ENCODE data around the gene RAD52. TPM values are rescaled to one million over a fixed set of nuclear protein-coding genes. Genes with fewer than 3 reads are reported as not detected.

The RAD52 gene
- total RNA-seq, 1 experiment from 2014 or later = 24.7 TPM

DNA sequence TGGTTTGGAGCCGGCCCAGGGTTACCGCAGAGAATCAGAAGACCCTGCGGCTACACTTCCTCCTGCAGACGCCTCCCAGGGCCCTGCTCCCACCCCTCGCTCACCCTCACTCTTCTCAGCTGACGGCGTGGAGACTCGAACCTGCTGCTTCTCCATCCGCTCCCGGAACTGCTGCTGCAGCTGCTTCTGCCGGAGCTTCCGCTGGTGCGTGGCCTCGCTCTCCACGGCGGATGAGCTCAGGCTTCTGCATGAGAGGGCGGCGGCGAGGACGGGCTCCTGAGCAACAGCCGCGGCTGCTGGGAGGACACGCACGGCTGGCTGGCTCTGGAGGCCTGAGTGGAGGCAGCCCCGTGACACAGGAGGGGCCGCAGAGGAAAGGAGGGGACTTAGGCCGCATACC, 33.3 kb downstream of the RAD52 start:
- ChIA-PET CTCF (no interaction called here), POLR2A (ENCODE audit: low non-redundant PET) (no interaction called here)
- Histone ChIP-seq H3K27ac (ENCODE audit: low read depth, low read length, poor library complexity, severe bottlenecking) (no peak overlapping the region), H3K36me3 (ENCODE audit: insufficient read depth, low read length, poor library complexity, severe bottlenecking) (peaks cover 68% of the 10 kb centered on the region), H3K4me3 (ENCODE audit: low read depth, low read length, poor library complexity, severe bottlenecking) (no peak overlapping the region), H3K9me3 (ENCODE audit: low read depth, low read length, poor library complexity, severe bottlenecking) (no peaks in the 10 kb centered on the region), H3K4me1 (ENCODE audit: insufficient read depth, low read length, poor library complexity, severe bottlenecking) (no peaks in the 10 kb centered on the region), H3K27me3 (replicated peaks; ENCODE audit: insufficient read depth, low read depth, low read length, poor library complexity) (no peaks in the 10 kb centered on the region)
- intact Hi-C loops (cut with micrococcal nuclease; ENCODE audit: unreplicated experiment) = no loop called here
- TF ChIP-seq, protein P1, sequence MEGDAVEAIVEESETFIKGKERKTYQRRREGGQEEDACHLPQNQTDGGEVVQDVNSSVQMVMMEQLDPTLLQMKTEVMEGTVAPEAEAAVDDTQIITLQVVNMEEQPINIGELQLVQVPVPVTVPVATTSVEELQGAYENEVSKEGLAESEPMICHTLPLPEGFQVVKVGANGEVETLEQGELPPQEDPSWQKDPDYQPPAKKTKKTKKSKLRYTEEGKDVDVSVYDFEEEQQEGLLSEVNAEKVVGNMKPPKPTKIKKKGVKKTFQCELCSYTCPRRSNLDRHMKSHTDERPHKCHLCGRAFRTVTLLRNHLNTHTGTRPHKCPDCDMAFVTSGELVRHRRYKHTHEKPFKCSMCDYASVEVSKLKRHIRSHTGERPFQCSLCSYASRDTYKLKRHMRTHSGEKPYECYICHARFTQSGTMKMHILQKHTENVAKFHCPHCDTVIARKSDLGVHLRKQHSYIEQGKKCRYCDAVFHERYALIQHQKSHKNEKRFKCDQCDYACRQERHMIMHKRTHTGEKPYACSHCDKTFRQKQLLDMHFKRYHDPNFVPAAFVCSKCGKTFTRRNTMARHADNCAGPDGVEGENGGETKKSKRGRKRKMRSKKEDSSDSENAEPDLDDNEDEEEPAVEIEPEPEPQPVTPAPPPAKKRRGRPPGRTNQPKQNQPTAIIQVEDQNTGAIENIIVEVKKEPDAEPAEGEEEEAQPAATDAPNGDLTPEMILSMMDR (conservative IDR thresholded peaks at IDR 0.05; ENCODE audit: low read depth, low read length) = no peak
- no peak for TF ChIP-seq EZH2 (IDR thresholded peaks at IDR 0.05; ENCODE audit: borderline replicate concordance, low read depth, low read length, poor library complexity, severe bottlenecking)
- BruUV-seq (replicated peaks) = no TSS peak
- DNase-seq (ENCODE audit: low spot score) = no peak

DNA sequence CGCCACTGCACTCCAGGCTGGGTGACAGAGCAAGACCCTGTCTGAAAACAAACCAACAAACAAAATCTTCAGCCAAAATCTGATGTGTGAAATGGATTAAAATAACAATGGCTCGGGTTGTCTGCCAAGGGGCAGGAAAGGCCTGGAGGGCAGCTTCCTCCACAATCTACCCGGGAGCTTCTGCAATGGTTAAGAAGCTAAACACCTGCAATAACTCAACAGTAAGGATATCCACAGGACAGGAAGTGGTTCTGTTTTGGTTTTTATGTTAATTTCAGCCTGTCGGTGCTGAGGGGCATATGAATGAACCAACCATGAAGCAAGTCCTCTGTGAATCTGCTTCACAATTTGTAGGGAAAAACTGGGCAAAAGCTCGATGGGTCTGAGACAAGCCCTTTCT, 34.4 kb downstream of the RAD52 start:
- no peak overlapping the region for H3K27ac ChIP-seq (ENCODE audit: low read depth, low read length, poor library complexity, severe bottlenecking)
- no peak for DNase-seq (ENCODE audit: low spot score)
- ChIA-PET CTCF (no interaction called here), POLR2A (ENCODE audit: low non-redundant PET) (no interaction called here)
- H3K9me3 ChIP-seq (ENCODE audit: low read depth, low read length, poor library complexity, severe bottlenecking) = no peaks in the 10 kb centered on the region
- no peaks in the 10 kb centered on the region for H3K27me3 ChIP-seq (replicated peaks; ENCODE audit: insufficient read depth, low read depth, low read length, poor library complexity)
- intact Hi-C loops (cut with micrococcal nuclease; ENCODE audit: unreplicated experiment) = no loop called here
- peaks cover 79% of the 10 kb centered on the region for H3K36me3 ChIP-seq (ENCODE audit: insufficient read depth, low read length, poor library complexity, severe bottlenecking)
- no peak overlapping the region for H3K4me3 ChIP-seq (ENCODE audit: low read depth, low read length, poor library complexity, severe bottlenecking)
- TF ChIP-seq, protein P1 (conservative IDR thresholded peaks at IDR 0.05; ENCODE audit: low read depth, low read length) = no peak
- TF ChIP-seq EZH2 (IDR thresholded peaks at IDR 0.05; ENCODE audit: borderline replicate concordance, low read depth, low read length, poor library complexity, severe bottlenecking) = no peak
- no TSS peak for BruUV-seq (replicated peaks)
- H3K4me1 ChIP-seq (ENCODE audit: insufficient read depth, low read length, poor library complexity, severe bottlenecking) = no peaks in the 10 kb centered on the region

DNA sequence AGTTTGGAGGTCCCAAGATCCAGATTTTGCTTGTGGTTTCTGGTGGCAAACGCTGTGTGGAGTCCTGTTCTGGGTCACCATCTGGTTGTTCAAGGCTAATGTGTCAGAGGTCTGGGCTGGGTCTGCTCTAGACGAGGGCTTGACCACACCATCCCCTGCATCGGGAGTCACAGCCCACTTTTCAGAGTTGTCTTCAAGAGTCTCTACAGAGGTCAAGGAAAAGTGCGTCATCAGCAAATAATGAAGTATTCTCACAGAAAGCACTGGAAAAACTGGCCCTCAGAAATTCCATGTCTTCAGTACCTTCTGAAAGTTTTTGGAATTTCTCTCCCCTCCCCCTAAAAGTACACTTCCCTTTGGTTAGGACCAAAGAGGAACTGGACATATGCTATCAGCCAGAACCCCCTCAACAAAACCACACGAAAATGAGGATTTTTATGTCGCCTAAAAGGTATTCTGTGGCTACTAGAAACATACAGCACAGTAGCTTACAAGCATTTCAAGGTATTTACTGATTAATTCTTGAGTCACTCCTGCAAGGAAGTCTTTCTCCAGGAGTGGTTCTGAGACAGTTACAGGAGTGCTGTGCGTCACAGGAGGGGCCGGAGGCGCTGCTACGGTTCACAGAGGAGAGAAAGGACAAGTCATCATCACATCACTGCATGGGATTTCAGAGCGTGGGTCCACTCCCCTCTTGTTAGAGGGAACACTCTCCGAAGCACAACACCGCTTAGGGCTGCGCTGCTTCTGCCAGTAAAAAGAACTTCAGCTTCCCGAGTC, 35.4 kb downstream of the RAD52 start:
- POLR2A ChIA-PET (ENCODE audit: low non-redundant PET) = no interaction called here
- Histone ChIP-seq H3K4me3 (ENCODE audit: low read depth, low read length, poor library complexity, severe bottlenecking) (no peak overlapping the region), H3K4me1 (ENCODE audit: insufficient read depth, low read length, poor library complexity, severe bottlenecking) (no peaks in the 10 kb centered on the region), H3K9me3 (ENCODE audit: low read depth, low read length, poor library complexity, severe bottlenecking) (no peaks in the 10 kb centered on the region), H3K27ac (ENCODE audit: low read depth, low read length, poor library complexity, severe bottlenecking) (no peak overlapping the region), H3K36me3 (ENCODE audit: insufficient read depth, low read length, poor library complexity, severe bottlenecking) (peaks cover 89% of the 10 kb centered on the region), H3K27me3 (replicated peaks; ENCODE audit: insufficient read depth, low read depth, low read length, poor library complexity) (no peaks in the 10 kb centered on the region)
- CTCF ChIA-PET = no interaction called here
- TF ChIP-seq EZH2 (IDR thresholded peaks at IDR 0.05; ENCODE audit: borderline replicate concordance, low read depth, low read length, poor library complexity, severe bottlenecking) = no peak
- TF ChIP-seq, protein P1 (conservative IDR thresholded peaks at IDR 0.05; ENCODE audit: low read depth, low read length) = no peak
- DNase-seq (ENCODE audit: low spot score) = no peak
- intact Hi-C loops (cut with micrococcal nuclease; ENCODE audit: unreplicated experiment) = no loop called here
- no TSS peak for BruUV-seq (replicated peaks)

Data from A673 (cell line).